ENCODE results near the gene NDUFS6.

The NDUFS6 gene

DNA sequence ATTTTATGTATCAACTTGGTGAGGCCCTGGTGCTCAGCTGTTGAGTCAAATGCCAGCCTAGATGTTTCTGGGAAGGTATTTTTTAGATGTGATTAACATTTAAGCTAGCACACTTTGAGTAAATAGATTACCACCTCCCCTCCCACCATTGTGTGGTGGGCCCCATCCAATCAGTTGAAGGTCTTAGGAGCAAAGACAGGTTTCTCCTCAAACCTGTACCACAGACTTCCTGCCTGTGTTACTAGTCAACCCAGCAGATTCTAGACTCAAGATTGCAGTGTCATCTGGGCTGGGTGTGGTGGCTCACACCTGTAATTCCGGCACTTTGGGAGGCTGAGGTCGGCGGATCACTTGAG lies 35.3 kb upstream of the NDUFS6 start:
- no peak for DNase-seq

DNA sequence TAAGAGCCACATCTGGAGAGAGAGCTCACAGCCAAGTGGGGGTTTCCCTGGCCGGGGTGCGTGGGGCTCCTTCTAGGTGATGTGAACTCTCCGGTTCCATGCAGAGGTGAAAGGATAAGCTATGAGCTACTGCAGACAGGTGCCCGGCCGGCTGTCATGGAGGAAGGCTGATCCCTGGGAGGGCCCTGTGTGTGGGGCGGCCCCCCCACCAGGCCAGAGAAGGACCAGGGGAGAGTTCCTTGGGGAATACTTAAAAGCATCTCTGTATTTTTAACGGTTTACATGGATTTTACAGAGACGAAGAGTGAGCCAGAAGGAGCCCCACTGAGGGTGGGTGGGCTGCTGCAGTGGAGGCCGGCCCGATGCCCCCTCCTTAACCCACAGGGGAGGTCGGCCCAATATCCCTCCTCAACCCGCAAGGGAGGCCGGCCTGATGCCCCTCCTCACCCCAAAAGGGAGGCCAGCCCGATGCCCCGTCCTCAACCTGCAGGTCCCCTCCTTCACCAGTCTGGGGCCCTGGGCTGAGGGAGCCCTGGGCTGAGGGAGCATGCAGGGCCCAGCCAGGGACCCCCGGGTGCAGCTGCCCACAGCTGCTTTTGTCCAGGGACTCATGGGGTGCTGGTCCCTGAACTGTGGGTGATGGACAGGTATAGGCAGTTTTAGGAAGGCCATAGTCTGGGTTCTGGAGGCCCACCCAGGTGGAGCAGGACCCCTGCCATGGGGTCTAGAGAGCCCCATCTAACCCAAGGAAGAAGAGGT lies 33.5 kb upstream of the NDUFS6 start:
- DNase-seq, result no peak

GRCh38 chr5:1768283-1769000 lies 32.8 kb upstream of the NDUFS6 start:
- DNase-seq, result no peak

DNA sequence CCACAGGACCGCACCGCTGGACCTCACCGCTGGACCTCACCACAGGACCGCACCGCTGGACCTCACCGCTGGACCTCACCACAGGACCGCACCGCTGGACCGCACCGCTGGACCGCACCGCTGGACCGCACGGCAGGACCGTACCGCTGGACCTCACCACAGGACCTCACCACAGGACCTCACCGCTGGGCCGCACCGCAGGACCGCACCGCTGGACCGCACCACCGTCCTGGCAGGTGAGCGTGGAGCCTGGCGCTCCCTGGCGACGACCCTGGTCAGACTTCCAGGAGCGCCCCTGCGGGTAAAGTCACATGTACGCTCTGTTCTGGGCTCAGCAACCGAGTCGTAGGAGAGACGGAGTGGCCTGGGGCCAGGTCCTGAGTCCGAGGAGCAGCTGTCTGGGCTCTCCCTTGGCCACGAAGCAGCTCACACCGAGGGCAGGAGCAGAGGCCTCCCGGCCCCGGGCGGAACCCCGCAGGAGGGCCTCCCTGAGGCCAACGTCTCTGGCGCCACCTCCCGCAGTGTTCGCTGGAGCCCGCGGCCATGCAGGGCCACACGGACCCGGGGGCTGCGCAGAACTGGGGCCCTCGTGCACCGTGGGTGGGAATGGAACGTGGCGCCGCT lies 32.1 kb upstream of the NDUFS6 start:
- no peak for DNase-seq

GRCh38 chr5:1769752-1770442 lies 31.3 kb upstream of the NDUFS6 start:
- DNase-seq, result no peak

- no peak for DNase-seq
Measured at GRCh38 chr5:1770443-1770802, 30.8 kb upstream of the NDUFS6 start.

GRCh38 chr5:1771149-1772065 lies 29.8 kb upstream of the NDUFS6 start:
- DNase-seq, result no peak

DNA sequence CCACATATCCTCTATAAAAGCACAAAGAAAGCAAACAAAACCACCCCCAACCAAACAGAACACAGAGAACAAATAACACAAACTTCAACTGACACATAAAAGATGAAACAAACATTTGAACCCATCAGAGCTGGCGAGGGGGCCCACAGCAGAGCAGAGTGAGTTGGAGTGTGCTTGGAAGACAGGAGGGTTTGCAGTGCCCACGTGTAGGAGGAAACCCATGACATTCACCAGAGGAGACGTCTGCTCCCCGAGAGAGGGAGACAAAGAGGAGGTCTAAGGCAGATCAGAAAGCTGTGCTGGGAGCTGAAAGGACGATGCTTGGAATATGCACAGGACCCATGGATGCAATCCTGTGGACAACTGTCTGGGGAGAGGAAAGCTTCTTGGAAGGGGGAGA lies 28.6 kb upstream of the NDUFS6 start:
- no peak for DNase-seq

- DNase-seq, result no peak
Measured at GRCh38 chr5:1776831-1777230, 24.4 kb upstream of the NDUFS6 start.

GRCh38 chr5:1777281-1778137 lies 23.7 kb upstream of the NDUFS6 start:
- DNase-seq, result no peak

- no peak for DNase-seq
Measured at GRCh38 chr5:1778138-1779020, 22.8 kb upstream of the NDUFS6 start.

DNA sequence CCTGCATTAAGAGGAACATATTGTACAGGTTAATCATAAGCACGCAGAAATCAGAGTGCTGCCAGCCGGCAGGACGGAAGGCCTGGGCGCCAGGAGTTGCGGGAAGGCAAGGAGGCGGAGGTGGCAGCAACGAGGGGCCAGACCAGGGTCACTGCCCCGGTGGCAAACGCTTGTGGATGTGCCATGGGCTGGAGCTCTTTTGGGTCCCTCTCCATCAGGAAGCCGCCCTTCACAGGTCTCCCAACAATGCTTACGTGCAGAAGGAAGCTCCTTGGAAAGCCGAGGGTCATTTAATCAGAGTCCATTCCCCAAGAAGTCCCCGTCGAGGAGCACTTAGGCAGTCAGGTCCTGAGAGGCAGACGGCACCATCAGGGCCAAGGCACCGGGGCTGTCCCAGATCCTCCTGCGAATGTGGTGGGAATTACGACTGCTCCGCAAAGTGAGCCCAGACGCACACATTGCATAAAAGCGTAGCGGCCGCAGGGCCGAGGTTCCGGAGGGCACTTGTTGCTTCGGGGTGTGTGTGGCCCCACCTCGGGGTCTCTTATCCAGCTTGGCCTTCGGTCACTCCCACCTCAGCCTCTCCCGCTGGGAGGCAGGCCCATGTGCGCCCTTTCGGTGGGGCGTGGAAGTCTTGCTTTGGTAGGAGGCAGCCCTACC lies 22.1 kb upstream of the NDUFS6 start:
- DNase-seq, result no peak

DNA sequence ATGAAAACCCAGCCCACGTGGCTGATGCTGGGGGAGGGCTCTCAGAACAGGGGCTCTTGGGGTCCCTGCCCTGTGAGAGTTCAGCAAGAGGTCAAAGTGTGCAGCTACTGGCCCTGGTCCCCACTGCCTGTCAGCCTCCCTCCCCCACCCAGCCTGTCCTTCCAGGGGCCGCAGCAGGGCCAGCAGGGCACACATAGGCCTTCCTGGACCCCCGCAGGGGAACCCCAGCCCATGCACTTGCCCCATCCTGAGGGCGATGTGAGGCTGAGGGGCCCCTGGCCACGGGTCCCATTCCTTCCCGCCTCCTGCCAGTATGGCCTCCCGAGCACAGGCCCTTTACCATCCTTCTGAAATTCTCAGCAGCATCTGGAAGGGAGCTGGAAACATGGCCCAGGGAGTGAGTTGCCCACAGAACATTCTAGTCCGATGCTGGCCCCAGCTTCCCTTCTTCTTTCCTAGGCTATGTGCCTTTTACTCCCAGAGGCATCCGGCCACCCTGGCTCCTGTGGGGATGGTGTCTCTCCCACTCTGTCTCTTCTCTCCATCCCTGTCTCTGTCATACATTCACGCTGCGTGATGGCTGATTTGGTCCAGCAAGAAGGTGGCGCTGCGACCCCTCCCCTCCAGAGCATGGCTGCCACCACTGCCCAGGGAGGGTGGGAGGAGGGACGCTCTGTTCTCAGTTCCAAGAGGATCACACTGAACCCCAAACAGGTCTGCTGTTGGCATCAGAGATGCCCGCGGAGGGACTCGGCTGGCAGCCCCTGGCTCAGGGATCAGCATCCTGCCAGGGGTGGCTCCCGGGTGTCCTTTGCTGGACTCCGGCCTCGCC lies 21.2 kb upstream of the NDUFS6 start:
- DNase-seq, result no peak

GRCh38 chr5:1780614-1780930 lies 20.6 kb upstream of the NDUFS6 start:
- DNase-seq, result no peak

DNA sequence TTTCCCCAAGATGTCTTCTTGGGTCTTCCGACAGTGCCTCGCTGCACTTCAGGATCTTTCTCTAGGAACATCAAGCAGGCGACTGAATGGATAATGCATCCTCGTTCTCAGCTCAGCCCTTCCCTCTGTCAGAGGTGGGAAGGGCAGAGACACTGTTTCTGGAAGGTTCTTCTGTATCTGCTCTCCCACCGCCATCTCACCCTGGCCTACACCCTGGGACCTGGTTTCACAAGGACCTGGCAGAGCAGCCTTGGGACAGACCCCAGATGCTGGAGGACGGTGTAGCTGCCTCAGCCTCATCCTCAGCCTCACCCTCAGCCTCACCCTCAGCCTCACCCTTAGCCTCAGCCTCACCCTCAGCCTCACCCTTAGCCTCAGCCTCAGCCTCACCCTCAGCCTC lies 20.1 kb upstream of the NDUFS6 start:
- no peak for DNase-seq

GRCh38 chr5:1781726-1782384 lies 19.4 kb upstream of the NDUFS6 start:
- no peak for DNase-seq

DNA sequence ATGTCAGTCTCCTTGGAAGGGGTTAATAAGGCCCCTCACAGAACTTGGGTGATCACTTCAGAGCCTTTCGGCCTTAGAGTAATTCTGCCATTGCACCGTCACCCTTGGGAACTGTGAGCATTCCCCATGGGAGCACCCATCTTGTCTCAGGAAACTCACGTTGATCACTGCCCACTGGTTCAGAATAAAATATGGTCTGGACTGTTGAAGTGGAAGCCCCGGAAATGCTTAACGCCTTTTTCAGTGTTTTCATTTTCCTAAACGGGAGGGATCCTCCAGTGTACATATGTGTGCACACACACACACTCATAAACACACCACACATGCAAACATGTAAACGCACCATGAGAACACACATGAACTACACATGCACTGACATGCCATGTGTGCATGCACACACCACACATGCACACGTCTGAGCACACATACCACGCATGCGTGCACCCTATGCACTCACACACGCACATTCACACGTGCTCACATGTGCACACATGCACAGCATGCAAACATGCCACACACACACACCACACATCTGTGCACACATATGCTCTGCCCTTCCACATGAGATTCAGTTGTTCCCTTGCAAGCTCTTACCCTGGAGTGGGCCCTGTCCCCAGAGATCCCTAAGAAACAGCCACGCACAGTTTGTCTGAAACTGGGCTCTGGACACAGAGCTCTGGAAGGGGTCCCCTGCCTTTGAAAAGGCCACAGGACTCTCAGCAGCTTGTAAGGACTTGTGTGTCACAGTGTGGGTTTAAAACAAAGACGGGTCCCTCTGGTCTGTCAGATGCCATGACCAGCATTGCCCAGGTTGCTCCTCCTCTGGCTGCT lies 18.6 kb upstream of the NDUFS6 start:
- no peak for DNase-seq

DNA sequence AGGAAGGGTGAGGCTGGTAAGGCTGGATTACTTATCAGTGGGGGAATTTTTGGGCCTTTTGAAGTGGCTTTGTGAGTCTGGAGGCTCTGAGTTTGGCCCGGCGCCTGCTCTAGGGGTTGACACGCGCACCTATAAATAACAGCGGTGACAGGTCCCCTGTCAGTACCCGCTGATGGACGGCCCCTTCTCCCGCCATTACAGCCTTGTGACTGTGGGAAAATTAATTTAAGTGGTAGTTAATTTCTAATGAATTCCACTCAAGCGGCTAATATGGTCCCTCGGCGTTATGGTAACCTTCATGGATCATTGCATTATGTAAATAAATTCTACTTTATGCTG lies 18.0 kb upstream of the NDUFS6 start:
- no peak for DNase-seq
